ENCODE results near the gene TBX5.

TBX5 gene

DNA sequence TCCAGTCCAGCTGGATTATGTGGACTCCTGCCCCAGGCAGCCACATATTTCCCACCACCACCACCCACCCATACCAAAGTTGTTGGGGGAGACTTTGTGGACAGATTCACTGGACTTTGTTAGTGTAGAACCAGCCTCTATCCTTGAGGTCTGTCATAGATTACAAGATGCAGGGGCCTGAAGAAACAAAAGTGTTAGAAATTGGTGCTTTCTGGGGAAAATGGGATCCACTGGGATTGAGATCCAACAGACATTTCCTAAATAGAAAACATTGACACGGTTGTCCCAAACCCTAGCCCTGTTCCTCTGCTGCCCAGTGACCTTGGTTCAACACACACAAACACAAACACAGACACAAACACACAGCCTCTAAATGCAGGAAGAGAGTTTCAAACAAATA is 36.6 kb upstream of the TBX5 start:
- in situ Hi-C loops (cut with MboI; ENCODE audit: low sequenced_read_pairs, unreplicated experiment): no loop called here
- DNase-seq (ENCODE audit: low spot score): no peak
- TF ChIP-seq CTCF (IDR thresholded peaks at IDR 0.05; ENCODE audit: borderline replicate concordance, control extremely low read depth, extremely low read depth, insufficient read depth, missing control alignments): no peak

GRCh38 chr12:114441545-114441944 is 35.6 kb upstream of the TBX5 start:
- in situ Hi-C loops (cut with MboI; ENCODE audit: low sequenced_read_pairs, unreplicated experiment): no loop called here
- no peak for DNase-seq (ENCODE audit: low spot score)
- TF ChIP-seq CTCF (IDR thresholded peaks at IDR 0.05; ENCODE audit: borderline replicate concordance, control extremely low read depth, extremely low read depth, insufficient read depth, missing control alignments): no peak

DNA sequence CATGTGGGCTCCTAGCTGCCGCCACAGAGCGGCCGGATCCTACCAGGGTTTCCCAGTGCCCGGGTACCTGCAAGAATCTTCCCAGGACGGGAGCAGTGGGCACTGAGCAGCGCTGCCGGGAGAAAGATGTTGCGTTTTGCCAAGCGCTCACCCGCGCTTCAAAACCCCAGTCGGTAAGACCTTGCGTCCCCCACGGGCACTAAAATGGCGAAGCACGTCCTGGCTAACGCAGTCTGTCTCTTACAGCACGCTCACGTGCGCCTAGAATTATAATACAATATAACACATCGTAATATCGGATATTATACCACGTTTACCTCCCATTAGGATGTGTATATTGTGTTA is 35.1 kb upstream of the TBX5 start:
- in situ Hi-C loops (cut with MboI; ENCODE audit: low sequenced_read_pairs, unreplicated experiment): no loop called here
- TF ChIP-seq CTCF (IDR thresholded peaks at IDR 0.05; ENCODE audit: borderline replicate concordance, control extremely low read depth, extremely low read depth, insufficient read depth, missing control alignments): no peak
- no peak for DNase-seq (ENCODE audit: low spot score)

DNA sequence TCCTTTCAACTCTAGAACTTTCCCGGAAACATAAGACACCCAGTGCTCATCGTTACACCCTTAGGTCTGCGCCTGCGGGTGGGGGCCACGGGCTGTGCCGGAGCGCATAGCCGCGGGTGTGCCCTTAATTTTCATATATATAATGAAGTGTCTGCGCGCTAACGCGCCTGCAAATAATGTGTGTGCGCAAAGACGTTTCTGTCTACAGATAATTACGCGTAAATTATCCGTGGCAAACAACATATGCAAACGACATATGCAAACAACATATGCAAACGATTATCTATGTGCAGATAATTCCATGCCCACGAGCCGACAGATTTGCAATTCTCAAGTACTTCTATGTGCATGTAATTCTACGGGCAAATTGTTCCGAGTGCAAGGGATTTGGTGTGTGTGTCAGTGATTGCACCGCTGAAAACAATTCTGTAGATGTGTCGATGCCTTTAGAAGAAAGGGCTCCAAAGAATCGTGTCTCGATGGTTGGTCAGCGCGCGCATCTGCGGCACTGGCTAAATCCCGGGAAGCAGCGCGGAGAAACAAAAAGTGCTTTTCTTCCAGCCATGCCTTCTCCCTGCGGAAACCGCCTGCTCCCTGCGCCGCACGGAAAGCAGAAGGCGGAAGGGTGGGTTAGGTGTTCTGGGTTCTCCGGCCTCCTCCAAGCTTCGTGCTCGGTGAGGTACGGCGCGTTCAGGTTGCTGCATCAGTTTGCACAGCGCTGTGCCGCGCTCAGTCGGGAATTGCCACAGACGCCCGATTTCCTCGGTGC is 34.5 kb upstream of the TBX5 start:
- in situ Hi-C loops (cut with MboI; ENCODE audit: low sequenced_read_pairs, unreplicated experiment): no loop called here
- no peak for DNase-seq (ENCODE audit: low spot score)
- TF ChIP-seq CTCF (IDR thresholded peaks at IDR 0.05; ENCODE audit: borderline replicate concordance, control extremely low read depth, extremely low read depth, insufficient read depth, missing control alignments): no peak

GRCh38 chr12:114439817-114440216 is 33.9 kb upstream of the TBX5 start:
- in situ Hi-C loops (cut with MboI; ENCODE audit: low sequenced_read_pairs, unreplicated experiment): no loop called here
- TF ChIP-seq CTCF (IDR thresholded peaks at IDR 0.05; ENCODE audit: borderline replicate concordance, control extremely low read depth, extremely low read depth, insufficient read depth, missing control alignments): no peak
- DNase-seq (ENCODE audit: low spot score): no peak

DNA sequence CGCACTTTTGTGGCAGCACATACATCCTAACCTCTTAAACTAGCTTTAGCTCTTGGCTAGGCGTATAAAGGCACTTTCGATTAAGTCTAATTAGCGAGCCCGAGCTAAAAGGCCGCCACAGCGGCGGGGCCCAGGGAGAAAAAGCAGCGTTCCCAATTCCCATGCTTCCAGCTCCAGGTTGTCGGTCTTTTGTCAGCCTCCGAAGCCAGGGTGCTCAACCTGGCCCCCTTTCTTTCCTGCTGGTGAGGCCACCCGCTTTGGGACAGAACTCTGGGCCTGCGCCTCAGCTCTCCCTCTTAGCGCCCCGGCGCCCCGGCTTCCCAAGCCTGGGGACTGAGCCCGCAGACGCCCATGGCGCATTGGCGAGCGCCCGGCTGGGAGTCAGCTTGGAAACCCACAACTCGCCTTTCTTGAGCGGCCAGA is 33.3 kb upstream of the TBX5 start:
- no peak for TF ChIP-seq CTCF (IDR thresholded peaks at IDR 0.05; ENCODE audit: borderline replicate concordance, control extremely low read depth, extremely low read depth, insufficient read depth, missing control alignments)
- in situ Hi-C loops (cut with MboI; ENCODE audit: low sequenced_read_pairs, unreplicated experiment): no loop called here
- DNase-seq (ENCODE audit: low spot score): no peak

Data from GM13976 (cell line).